WTC11 (cell line): ENCODE results near the gene ZNF526. TPM values are rescaled to one million over a fixed set of nuclear protein-coding genes. Genes with fewer than 3 reads are reported as not detected.

Experiments used
- ATAC-seq: fragments of 200-7000 bp; cut with Tn5 transposase; 2 replicates; pipeline ENCODE4 v1.10.0; 2021; ENCODE audit warnings: mild to moderate bottlenecking, moderate library complexity
- CTCF ChIA-PET: fragments of 300-600 bp; sonication (Branson Sonifier 250); formaldehyde crosslinking; loops from one replicate; lab custom pipeline; 2021; ENCODE audit warnings: antibody characterized with exemption; lab: Charles Lee
- POLR2A ChIA-PET: fragments of 350-600 bp; sonication (Branson Sonifier 250); formaldehyde crosslinking; loops from one replicate; lab custom pipeline; 2021; ENCODE audit warnings: antibody characterized with exemption; lab: Charles Lee
- DNase-seq: peaks from one replicate; pipeline ENCODE4 v3.0.0; 2021; ENCODE audit warnings: low spot score
- H3K27ac Mint-ChIP-seq: 2 replicates; pipeline ENCODE4 v1.8.0; 2021; ENCODE audit warnings: mixed read lengths
- H3K27me3 Mint-ChIP-seq: 2 replicates; pipeline ENCODE4 v1.8.0; 2021; ENCODE audit warnings: low read depth, mild to moderate bottlenecking, moderate library complexity, mixed read lengths
- H3K36me3 Mint-ChIP-seq: 2 replicates; pipeline ENCODE4 v1.8.0; 2021; ENCODE audit warnings: mixed read lengths
- H3K4me1 Mint-ChIP-seq: 2 replicates; pipeline ENCODE4 v1.8.0; 2022; ENCODE audit warnings: mixed read lengths
- H3K4me3 Mint-ChIP-seq: 2 replicates; pipeline ENCODE4 v1.8.0; 2021; ENCODE audit warnings: mild to moderate bottlenecking, moderate library complexity, mixed read lengths
- H3K9me3 Mint-ChIP-seq: 2 replicates; pipeline ENCODE4 v1.8.0; 2021; ENCODE audit warnings: mixed read lengths
- CREM ChIP-seq: sonication (generic); formaldehyde crosslinking; IDR thresholded peaks from 2 replicates; pipeline ENCODE4 v1.8.1; 2022; ENCODE audit warnings: mild to moderate bottlenecking, missing genetic modification reagents, moderate library complexity
- EMX1 ChIP-seq: fragments of 250-450 bp; sonication (Bioruptor Pico); IDR thresholded peaks from 2 replicates; pipeline ENCODE4 v1.8.0; 2021; ENCODE audit warnings: mild to moderate bottlenecking
- JAZF1 ChIP-seq: fragments of 250-450 bp; sonication (Bioruptor Pico); IDR thresholded peaks from 2 replicates; pipeline ENCODE4 v1.9.0; 2021; ENCODE audit warnings: moderate library complexity, mild to moderate bottlenecking, inconsistent platforms
- NFATC4 ChIP-seq: fragments of 250-450 bp; sonication (Bioruptor Pico); IDR thresholded peaks from 2 replicates; pipeline ENCODE4 v1.9.0; 2021; ENCODE audit warnings: mild to moderate bottlenecking
- NFYB ChIP-seq: sonication (generic); formaldehyde crosslinking; conservative IDR thresholded peaks from 2 replicates; pipeline ENCODE4 v1.8.0; 2022; ENCODE audit warnings: low read depth, missing genetic modification reagents
- NR2C2 ChIP-seq: sonication (generic); formaldehyde crosslinking; IDR thresholded peaks from 2 replicates; pipeline ENCODE4 v1.8.0; 2022; ENCODE audit warnings: mild to moderate bottlenecking, missing genetic modification reagents
- PRRX2 ChIP-seq: fragments of 250-450 bp; sonication (Bioruptor Pico); IDR thresholded peaks from 2 replicates; pipeline ENCODE4 v1.8.0; 2021; ENCODE audit warnings: mild to moderate bottlenecking
- SP1 ChIP-seq: sonication (generic); formaldehyde crosslinking; conservative IDR thresholded peaks from 2 replicates; pipeline ENCODE4 v1.8.1; 2022; ENCODE audit warnings: missing genetic modification reagents
- TEAD1 ChIP-seq: sonication (generic); formaldehyde crosslinking; IDR thresholded peaks from 2 replicates; pipeline ENCODE4 v1.8.0; 2022; ENCODE audit warnings: mild to moderate bottlenecking, missing genetic modification reagents
- ZNF232 ChIP-seq: sonication (generic); formaldehyde crosslinking; IDR thresholded peaks from 2 replicates; pipeline ENCODE4 v1.8.0; 2022; ENCODE audit warnings: mild to moderate bottlenecking, missing genetic modification reagents
- ZNF317 ChIP-seq: sonication (generic); formaldehyde crosslinking; IDR thresholded peaks from 2 replicates; pipeline ENCODE4 v1.8.1; 2023; ENCODE audit warnings: low read depth, mild to moderate bottlenecking, moderate library complexity, missing genetic modification reagents, borderline replicate concordance
- total RNA-seq: library from RNA; stranded (reverse); gene quantifications from 3 replicates; pipeline ENCODE4 v1.2.3, GENCODE V29; 2021
- TF ChIP-seq, protein P1 (sequence below): sonication (generic); formaldehyde crosslinking; IDR thresholded peaks from 2 replicates; pipeline ENCODE4 v1.8.1; 2023; ENCODE audit warnings: mild to moderate bottlenecking, missing genetic modification reagents
- TF ChIP-seq, protein P2 (sequence below): sonication (generic); formaldehyde crosslinking; IDR thresholded peaks from 2 replicates; pipeline ENCODE4 v1.8.1; 2023; ENCODE audit warnings: mild to moderate bottlenecking, moderate library complexity, missing genetic modification reagents
- TF ChIP-seq, protein P3 (sequence below): fragments of 200-600 bp; IDR thresholded peaks from 2 replicates; pipeline ENCODE4 v1.8.0; 2022; ENCODE audit warnings: antibody characterized with exemption
- TF ChIP-seq, protein P4 (sequence below): sonication (generic); formaldehyde crosslinking; IDR thresholded peaks from 2 replicates; pipeline ENCODE4 v1.8.1; 2022; ENCODE audit warnings: mild to moderate bottlenecking, moderate library complexity, missing genetic modification reagents

The ZNF526 gene
- total RNA-seq, 1 experiment from 2014 or later = 18.3 TPM

DNA sequence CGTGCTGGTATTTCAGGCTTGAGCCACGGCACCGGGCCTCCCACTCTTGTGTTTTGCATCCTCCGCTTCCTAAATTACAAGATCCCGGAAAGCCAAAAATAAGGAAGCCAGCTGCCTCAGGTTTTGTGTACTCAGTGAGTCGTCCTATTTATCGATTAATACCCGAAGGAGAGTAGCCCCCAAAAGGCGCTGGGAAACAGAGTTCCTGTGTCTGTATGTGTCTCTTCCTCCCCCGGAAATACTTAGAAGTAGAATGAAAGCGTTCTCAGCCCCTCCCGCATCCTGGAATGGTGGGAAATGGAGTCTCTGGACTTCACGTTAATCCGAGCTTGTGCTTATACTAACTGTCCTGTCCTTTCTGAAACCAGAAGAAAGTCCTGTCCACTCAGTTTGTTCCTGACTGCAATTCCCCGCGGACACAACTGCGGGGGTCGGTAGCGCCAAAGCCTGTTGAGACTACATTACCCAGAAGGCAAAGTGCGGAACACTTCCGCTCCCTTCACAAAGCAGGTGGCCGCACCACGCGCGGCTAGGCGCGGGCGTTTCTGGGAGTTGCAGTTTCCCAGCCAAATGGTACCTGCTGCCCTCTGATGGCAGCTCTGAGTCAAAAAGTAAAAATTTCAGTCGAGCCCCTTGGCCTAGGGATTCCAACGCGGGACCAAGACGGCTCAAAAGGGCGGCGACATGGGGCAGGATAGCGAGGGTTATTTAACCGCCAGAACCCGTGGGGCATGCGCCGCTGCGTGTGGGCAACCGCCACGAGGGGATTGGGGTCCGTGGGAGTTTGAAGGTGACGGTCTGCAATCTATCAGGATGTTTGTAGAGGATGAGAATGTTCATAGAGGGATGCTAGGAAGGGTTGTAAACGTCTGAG is 24.5 kb downstream of the ZNF526 start (continued):
- TF ChIP-seq, protein P1, sequence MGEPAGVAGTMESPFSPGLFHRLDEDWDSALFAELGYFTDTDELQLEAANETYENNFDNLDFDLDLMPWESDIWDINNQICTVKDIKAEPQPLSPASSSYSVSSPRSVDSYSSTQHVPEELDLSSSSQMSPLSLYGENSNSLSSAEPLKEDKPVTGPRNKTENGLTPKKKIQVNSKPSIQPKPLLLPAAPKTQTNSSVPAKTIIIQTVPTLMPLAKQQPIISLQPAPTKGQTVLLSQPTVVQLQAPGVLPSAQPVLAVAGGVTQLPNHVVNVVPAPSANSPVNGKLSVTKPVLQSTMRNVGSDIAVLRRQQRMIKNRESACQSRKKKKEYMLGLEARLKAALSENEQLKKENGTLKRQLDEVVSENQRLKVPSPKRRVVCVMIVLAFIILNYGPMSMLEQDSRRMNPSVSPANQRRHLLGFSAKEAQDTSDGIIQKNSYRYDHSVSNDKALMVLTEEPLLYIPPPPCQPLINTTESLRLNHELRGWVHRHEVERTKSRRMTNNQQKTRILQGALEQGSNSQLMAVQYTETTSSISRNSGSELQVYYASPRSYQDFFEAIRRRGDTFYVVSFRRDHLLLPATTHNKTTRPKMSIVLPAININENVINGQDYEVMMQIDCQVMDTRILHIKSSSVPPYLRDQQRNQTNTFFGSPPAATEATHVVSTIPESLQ (CRISPR knock-in tag) = no peak

DNA sequence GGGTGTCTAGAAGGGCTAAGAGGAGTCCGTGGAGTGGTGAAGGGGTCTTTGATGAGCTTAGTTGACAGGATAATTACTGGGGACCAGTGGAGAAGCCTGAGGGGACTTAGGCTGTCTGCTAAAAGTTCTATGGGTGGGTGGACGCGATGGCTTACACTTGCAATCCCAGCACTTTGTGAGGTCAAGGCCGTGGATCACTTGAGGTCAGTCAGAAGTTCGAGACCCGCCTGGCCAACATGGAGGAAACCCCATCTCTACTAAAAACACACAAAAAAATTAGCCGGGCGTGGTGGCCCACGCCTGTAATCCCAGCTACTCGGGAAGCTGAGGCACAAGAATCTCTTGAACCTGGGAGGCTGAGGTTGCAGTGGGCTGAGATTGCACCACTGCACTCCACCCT is 25.1 kb downstream of the ZNF526 start:
- ChIA-PET POLR2A (interaction anchor here (3.2 to 3.6 kb wide), 2 partner anchors 10 to 34 kb away, joined by 13 to 28 read pairs; partner anchors contain the start of gene ERF), CTCF (interaction anchor here (0.5 to 7.8 kb wide), 11 partner anchors 10 to 179 kb away, joined by 3 to 239 read pairs (median 5); partner anchors contain the start of gene ERF)
- Mint-ChIP-seq H3K27me3 (no peaks in the 10 kb centered on the region), H3K9me3 (no peaks in the 10 kb centered on the region), H3K36me3 (peaks cover 4% of the 10 kb centered on the region; the same call in 1 of the 2 replicates), H3K4me3 (peak overlapping the region; percentile 89), H3K4me1 (peaks cover 38% of the 10 kb centered on the region), H3K27ac (peak overlapping the region; percentile 92; the same call in 1 of the 2 replicates)
- TF ChIP-seq, protein P2, sequence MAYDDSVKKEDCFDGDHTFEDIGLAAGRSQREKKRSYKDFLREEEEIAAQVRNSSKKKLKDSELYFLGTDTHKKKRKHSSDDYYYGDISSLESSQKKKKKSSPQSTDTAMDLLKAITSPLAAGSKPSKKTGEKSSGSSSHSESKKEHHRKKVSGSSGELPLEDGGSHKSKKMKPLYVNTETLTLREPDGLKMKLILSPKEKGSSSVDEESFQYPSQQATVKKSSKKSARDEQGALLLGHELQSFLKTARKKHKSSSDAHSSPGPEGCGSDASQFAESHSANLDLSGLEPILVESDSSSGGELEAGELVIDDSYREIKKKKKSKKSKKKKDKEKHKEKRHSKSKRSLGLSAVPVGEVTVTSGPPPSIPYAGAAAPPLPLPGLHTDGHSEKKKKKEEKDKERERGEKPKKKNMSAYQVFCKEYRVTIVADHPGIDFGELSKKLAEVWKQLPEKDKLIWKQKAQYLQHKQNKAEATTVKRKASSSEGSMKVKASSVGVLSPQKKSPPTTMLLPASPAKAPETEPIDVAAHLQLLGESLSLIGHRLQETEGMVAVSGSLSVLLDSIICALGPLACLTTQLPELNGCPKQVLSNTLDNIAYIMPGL (CRISPR knock-in tag) = no peak
- ATAC-seq = no peak
- DNase-seq = no peak

DNA sequence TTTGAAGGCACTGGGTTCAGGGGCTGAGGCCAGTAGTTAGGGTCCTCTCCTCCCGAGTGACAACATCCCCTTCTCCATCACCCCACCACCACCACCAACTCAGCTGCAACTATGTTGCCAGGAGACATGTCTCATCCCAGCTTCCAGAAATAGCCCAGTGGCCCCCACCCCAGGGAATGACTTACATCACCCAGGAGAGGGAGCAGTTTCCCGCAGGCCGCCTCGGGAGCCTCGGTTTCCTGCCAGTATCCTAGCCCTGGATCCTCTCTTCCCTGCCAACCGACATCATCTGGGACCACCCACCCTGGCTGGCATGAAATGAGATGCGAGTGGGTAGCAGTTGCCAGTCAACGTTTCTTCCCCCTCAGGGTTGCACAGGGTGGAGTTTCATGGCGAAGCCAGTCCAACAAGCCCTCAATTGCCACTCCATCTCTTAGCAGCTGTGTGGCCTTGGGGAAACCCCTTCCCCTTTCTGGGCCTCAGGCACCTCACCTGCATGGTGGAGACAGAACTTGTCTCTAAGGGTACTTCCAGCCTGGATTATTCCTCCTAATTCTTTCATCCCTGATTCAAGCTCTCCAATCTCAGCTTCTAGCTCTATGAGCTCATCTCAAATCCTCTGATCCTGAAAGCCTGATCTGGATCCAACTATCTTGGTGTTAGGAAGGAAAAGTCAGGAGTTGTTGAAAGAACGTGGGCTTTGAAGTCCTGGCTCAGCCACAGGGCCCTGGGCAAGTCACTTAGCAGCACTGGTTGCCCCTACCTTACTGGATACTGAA is 26.2 kb downstream of the ZNF526 start:
- no peaks in the 10 kb centered on the region for H3K9me3 Mint-ChIP-seq
- CTCF ChIA-PET = interaction anchor here (0.5 to 7.8 kb wide), 16 partner anchors 9 to 137 kb away, joined by 3 to 239 read pairs (median 4); partner anchors contain the start of genes ERF and POU2F2
- no peaks in the 10 kb centered on the region for H3K27me3 Mint-ChIP-seq
- POLR2A ChIA-PET = interaction anchor here (0.5 to 3.6 kb wide), 6 partner anchors 9 to 137 kb away, joined by 3 to 28 read pairs (median 4); partner anchors contain the start of gene ERF
- H3K4me1 Mint-ChIP-seq = peaks cover 43% of the 10 kb centered on the region
- no peaks in the 10 kb centered on the region for H3K36me3 Mint-ChIP-seq
- no peak overlapping the region for H3K4me3 Mint-ChIP-seq
- DNase-seq (peak; percentile 75), ATAC-seq (no peak)
- H3K27ac Mint-ChIP-seq = peak overlapping the region; percentile 75
- TF ChIP-seq TEAD1 (CRISPR knock-in tag) (no peak), ZNF317 (CRISPR knock-in tag) (0 out of 2 replicates have a peak, but pooled peaks have one; percentile 24), SP1 (CRISPR knock-in tag) (0 out of 2 replicates have a peak, but pooled peaks have one; percentile 28), EMX1 (no peak), ZNF232 (0 out of 2 replicates have a peak, but pooled peaks have one; percentile 33)

DNA sequence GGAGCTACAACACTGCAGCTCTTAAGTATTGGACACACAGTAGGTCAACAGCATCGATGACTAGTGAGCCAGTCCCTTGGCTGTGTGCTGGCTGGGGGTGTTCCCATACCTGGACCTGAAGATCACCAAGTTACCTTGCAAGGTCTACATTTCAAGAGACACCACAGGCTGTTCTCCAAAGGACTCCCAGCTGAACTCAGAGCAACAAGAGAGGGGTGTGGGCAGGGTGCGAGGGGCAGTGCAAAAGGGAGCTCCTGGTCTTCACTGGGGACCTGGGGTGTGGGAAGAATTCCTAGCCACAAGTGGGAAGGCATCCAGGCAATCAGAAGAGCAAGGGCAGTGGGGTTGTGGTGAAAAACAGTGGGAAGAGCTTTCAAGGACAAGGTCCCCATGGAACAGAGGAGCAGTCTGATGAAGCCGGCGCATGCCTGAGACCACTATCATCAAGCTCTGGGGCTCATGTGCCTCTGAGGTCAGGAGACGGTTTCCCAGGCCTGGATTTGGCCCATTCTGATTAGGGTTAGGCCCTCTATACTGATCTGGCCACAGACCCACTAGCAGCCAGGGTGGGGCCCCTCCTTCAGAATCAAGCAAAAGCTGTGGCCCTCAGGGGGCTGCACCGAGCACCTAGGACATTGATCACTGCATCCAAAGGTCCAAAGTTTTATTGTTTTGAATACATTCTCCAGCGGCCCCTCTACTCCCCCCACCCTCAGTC is 27.0 kb downstream of the ZNF526 start:
- H3K4me1 Mint-ChIP-seq = peaks cover 44% of the 10 kb centered on the region
- no peaks in the 10 kb centered on the region for H3K36me3 Mint-ChIP-seq
- no peaks in the 10 kb centered on the region for H3K9me3 Mint-ChIP-seq
- no peaks in the 10 kb centered on the region for H3K27me3 Mint-ChIP-seq
- H3K4me3 Mint-ChIP-seq = no peak overlapping the region
- ChIA-PET POLR2A (interaction anchor here (0.5 to 3.6 kb wide), 6 partner anchors 8 to 137 kb away, joined by 3 to 28 read pairs (median 4); partner anchors contain the start of genes ERF and PRR19), CTCF (interaction anchor here (0.7 to 7.8 kb wide), 10 partner anchors 9 to 114 kb away, joined by 3 to 239 read pairs (median 4); no protein-coding TSS in a partner anchor)
- DNase-seq (no peak), ATAC-seq (no peak)
- H3K27ac Mint-ChIP-seq = peak overlapping the region; percentile 75
- TF ChIP-seq, protein P1 (CRISPR knock-in tag) = no peak
- TF ChIP-seq CREM (CRISPR knock-in tag) = no peak
- no peak for TF ChIP-seq NFATC4 (CRISPR knock-in tag)
- TF ChIP-seq, protein P3, sequence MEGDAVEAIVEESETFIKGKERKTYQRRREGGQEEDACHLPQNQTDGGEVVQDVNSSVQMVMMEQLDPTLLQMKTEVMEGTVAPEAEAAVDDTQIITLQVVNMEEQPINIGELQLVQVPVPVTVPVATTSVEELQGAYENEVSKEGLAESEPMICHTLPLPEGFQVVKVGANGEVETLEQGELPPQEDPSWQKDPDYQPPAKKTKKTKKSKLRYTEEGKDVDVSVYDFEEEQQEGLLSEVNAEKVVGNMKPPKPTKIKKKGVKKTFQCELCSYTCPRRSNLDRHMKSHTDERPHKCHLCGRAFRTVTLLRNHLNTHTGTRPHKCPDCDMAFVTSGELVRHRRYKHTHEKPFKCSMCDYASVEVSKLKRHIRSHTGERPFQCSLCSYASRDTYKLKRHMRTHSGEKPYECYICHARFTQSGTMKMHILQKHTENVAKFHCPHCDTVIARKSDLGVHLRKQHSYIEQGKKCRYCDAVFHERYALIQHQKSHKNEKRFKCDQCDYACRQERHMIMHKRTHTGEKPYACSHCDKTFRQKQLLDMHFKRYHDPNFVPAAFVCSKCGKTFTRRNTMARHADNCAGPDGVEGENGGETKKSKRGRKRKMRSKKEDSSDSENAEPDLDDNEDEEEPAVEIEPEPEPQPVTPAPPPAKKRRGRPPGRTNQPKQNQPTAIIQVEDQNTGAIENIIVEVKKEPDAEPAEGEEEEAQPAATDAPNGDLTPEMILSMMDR = no peak
- no peak for TF ChIP-seq NR2C2
- no peak for TF ChIP-seq NFYB (CRISPR knock-in tag)
- TF ChIP-seq, protein P4, sequence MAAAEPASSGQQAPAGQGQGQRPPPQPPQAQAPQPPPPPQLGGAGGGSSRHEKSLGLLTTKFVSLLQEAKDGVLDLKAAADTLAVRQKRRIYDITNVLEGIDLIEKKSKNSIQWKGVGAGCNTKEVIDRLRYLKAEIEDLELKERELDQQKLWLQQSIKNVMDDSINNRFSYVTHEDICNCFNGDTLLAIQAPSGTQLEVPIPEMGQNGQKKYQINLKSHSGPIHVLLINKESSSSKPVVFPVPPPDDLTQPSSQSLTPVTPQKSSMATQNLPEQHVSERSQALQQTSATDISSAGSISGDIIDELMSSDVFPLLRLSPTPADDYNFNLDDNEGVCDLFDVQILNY (CRISPR knock-in tag) = no peak
- no peak for TF ChIP-seq JAZF1 (CRISPR knock-in tag)
- TF ChIP-seq PRRX2 (CRISPR knock-in tag) = no peak
